Activated T-cell treated with anti-CD3 and anti-CD28 coated beads, Interleukin-2, amount 50 U/mL, for 1 hour (primary cell): Measurements from ENCODE around the gene STYXL1.

Source experiments
- DNase-seq: peaks from one replicate; pipeline ENCODE4 v3.0.0-alpha.2; 2020

STYXL1 gene

DNA sequence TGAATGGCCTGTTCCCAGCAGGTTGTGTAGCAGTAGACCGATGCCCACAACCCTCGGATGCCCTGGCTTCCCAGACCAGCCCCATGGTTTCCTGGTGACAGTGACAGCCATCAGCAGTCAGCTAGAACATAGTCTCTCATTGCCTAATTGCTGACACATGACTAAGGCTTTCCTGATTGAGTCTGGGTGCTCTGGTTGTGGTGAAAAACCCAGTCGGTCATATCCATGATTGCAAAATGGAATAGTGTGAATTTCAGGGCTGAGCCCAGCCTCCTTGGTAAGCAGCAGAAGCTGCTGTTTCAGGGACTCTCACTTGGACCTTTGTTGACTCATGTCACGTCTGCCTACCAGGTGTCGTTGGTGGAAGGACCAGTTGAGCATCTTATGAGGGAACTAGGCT, 96.3 kb downstream of the STYXL1 start:
- DNase-seq = no peak

- DNase-seq = no peak
Observed at GRCh38 chr7:75950111-75950681, 97.6 kb downstream of the STYXL1 start.

GRCh38 chr7:75948179-75948578, 99.6 kb downstream of the STYXL1 start:
- no peak for DNase-seq
